Stimulated activated CD4-positive, alpha-beta T cell treated with anti-CD3 and anti-CD28 coated beads, Interleukin-2, amount 100 ng/mL, for 48 hours (primary cell): ENCODE data around the gene FOXL3.

Source experiments
- DNase-seq, 2 donors: peaks; one replicate each; pipeline ENCODE4 v3.0.0-alpha.2; 2020

Gene FOXL3

GRCh38 chr7:269721-270120 lies 20.2 kb upstream of the FOXL3 start:
- DNase-seq = no peak

GRCh38 chr7:270351-270983 lies 19.5 kb upstream of the FOXL3 start:
- DNase-seq = no peak

- DNase-seq = no peak
These were observed 18.5 kb upstream of the FOXL3 start for GRCh38 chr7:271266-272107.

- DNase-seq = no peak
These were observed 17.8 kb upstream of the FOXL3 start for GRCh38 chr7:272108-272615.

- no peak for DNase-seq
These were observed 17.3 kb upstream of the FOXL3 start for GRCh38 chr7:272631-273030.

- DNase-seq = no peak
These were observed 16.6 kb upstream of the FOXL3 start for GRCh38 chr7:273327-273726.

- no peak for DNase-seq
These were observed 15.7 kb upstream of the FOXL3 start for GRCh38 chr7:274266-274665.

- DNase-seq = no peak
These were observed 13.6 kb upstream of the FOXL3 start for GRCh38 chr7:276230-276835.

GRCh38 chr7:277228-277627 lies 12.7 kb upstream of the FOXL3 start:
- DNase-seq = no peak

GRCh38 chr7:278081-278480 lies 11.9 kb upstream of the FOXL3 start:
- DNase-seq = no peak

GRCh38 chr7:279821-280220 lies 10.1 kb upstream of the FOXL3 start:
- DNase-seq = no peak

- DNase-seq = no peak
These were observed 9.5 kb upstream of the FOXL3 start for GRCh38 chr7:280461-280860.

- no peak for DNase-seq
These were observed 8.3 kb upstream of the FOXL3 start for GRCh38 chr7:281637-282036.

GRCh38 chr7:282621-283020 lies 7.3 kb upstream of the FOXL3 start:
- no peak for DNase-seq

- DNase-seq = no peak
These were observed 4.9 kb upstream of the FOXL3 start for GRCh38 chr7:284762-285722.

GRCh38 chr7:285731-286130 lies 4.2 kb upstream of the FOXL3 start:
- DNase-seq = no peak

- no peak for DNase-seq
These were observed 3.7 kb upstream of the FOXL3 start for GRCh38 chr7:286266-286665.

GRCh38 chr7:288671-289101 lies 1.3 kb upstream of the FOXL3 start:
- no peak for DNase-seq

- DNase-seq = no peak
These were observed 688 bp upstream of the FOXL3 start for GRCh38 chr7:289209-289755.

- no peak for DNase-seq
These were observed 793 bp downstream of the FOXL3 start for GRCh38 chr7:290554-291372.

- no peak for DNase-seq
These were observed 1.6 kb downstream of the FOXL3 start for GRCh38 chr7:291373-292092.
